GM23248 (cell line): ENCODE measurements around the gene TMX2.

Source experiments
- EZH2 ChIP-seq: fragments of 200-600 bp; sonication (generic); IDR thresholded peaks from 2 replicates; pipeline ENCODE4 v1.6.1; 2018; ENCODE audit warnings: antibody characterized with exemption, mild to moderate bottlenecking; ENCODE audit not compliant: insufficient read depth, poor library complexity, severe bottlenecking
- EZH2phosphoT487 ChIP-seq: fragments of 200-600 bp; sonication (generic); IDR thresholded peaks from 2 replicates; pipeline ENCODE4 v1.6.1; 2018; ENCODE audit warnings: antibody characterized with exemption, moderate library complexity, mild to moderate bottlenecking, low read depth; ENCODE audit not compliant: insufficient read depth

GRCh38 chr11:57745206-57745605 lies 32.8 kb downstream of the TMX2 start:
- no peak for TF ChIP-seq EZH2
- no peak for TF ChIP-seq EZH2phosphoT487
